Adrenal gland (tissue), 5 donors: Measurements from ENCODE around the gene TFB1M.
A peak's percentile ranks its signal among the peaks of the same experiment; 100 is the strongest.

ENCODE experiments used
- POLR2A ChIP-seq, 2 donors: fragments of 450-650 bp; IDR thresholded peaks; one replicate each; pipeline ENCODE4 v1.6.1; 2017; ENCODE audit warnings: antibody characterized with exemption in 2 of 2, mild to moderate bottlenecking in 2 of 2, moderate library complexity in 1 of 2
- TF ChIP-seq, protein P1 (sequence below), 6 experiments: fragments of 450-650 bp in 4 of 6; fragments of 200-600 bp in 2 of 6; sonication (generic) in 1 of 6; IDR thresholded peaks; 1 replicate in 5 of 6; 2 replicates in 1 of 6; pipeline versions ENCODE4 v1.5.1 to v1.8.0; 2016 to 2021; ENCODE audit warnings: antibody characterized with exemption in 6 of 6, mild to moderate bottlenecking in 2 of 6, moderate library complexity in 1 of 6
- donor health status: DM: no; HTN: no; CAD: no.

DNA sequence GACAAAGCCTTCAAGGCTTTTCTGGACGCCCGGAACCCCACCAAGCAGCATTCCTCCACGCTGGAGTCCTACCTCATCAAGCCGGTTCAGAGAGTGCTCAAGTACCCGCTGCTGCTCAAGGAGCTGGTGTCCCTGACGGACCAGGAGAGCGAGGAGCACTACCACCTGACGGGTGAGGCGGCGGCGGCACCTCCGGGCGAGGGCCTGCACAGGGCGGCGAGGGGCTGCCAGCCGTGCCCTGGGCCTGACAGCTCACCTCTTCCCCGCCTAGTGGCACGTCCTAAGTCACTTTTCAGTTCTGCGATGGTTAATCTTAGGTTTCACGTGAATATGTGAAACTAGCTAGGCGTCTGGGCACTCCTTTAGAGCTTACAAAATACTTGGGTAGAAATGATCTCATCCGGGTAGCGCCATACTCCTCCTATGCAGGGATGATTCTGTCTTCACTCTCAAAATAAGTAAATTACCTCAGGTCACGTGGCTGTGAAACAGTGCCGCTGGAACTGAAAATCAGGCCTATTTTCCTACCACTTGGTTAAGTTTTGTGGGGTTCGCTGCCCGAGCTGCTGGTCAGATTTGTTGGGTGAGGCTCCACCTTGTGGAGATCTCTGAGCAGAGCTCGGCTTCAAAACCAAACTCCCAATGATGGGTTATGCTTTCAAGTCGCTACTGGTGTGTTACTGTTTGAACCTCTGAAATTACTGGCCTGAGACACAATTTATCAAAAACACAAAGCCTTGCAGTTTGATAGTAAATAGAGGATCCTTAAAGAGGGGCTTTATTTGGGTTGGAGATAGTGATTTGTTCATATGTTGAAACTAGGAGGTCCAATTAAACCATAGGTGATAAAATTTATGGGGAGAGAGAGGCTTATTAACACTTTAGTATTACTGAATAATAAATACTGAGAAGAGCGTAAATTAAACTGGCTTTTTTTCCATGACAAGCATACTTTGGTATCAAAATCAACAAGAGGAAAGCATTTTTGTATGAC, 66.0 kb downstream of the TFB1M start:
- TF ChIP-seq POLR2A (IDR thresholded peaks at IDR 0.05): no peak
- TF ChIP-seq, protein P1, sequence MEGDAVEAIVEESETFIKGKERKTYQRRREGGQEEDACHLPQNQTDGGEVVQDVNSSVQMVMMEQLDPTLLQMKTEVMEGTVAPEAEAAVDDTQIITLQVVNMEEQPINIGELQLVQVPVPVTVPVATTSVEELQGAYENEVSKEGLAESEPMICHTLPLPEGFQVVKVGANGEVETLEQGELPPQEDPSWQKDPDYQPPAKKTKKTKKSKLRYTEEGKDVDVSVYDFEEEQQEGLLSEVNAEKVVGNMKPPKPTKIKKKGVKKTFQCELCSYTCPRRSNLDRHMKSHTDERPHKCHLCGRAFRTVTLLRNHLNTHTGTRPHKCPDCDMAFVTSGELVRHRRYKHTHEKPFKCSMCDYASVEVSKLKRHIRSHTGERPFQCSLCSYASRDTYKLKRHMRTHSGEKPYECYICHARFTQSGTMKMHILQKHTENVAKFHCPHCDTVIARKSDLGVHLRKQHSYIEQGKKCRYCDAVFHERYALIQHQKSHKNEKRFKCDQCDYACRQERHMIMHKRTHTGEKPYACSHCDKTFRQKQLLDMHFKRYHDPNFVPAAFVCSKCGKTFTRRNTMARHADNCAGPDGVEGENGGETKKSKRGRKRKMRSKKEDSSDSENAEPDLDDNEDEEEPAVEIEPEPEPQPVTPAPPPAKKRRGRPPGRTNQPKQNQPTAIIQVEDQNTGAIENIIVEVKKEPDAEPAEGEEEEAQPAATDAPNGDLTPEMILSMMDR (IDR thresholded peaks at IDR 0.05): peak; percentile 32 to 62 (median 52)
